ENCODE results near the gene CFAP91. TPM values are rescaled to one million over a fixed set of nuclear protein-coding genes. Genes with fewer than 3 reads are reported as not detected.

CFAP91 gene
- total RNA-seq, 1 experiment from 2014 or later: 0.90 TPM

GRCh38 chr3:119726909-119727308, 24.1 kb downstream of the CFAP91 start:
- intact Hi-C loops (cut with micrococcal nuclease; ENCODE audit: unreplicated experiment): no loop called here
- no peak for ATAC-seq
- TF ChIP-seq SIN3A (IDR thresholded peaks at IDR 0.05; ENCODE audit: borderline replicate concordance, insufficient read depth, low read depth, low read length) (no peak), POLR2AphosphoS5 (IDR thresholded peaks at IDR 0.05; ENCODE audit: low read depth, low read length) (no peak), CTCF (IDR thresholded peaks at IDR 0.05) (no peak), REST (IDR thresholded peaks at IDR 0.05; ENCODE audit: insufficient read depth in 1 of 2, low read depth in 2 of 2, low read length in 1 of 2) (no peak), TCF7L2 (IDR thresholded peaks at IDR 0.05; ENCODE audit: low read depth, low read length) (no peak)
- no peaks in the 10 kb centered on the region for H3K9me3 ChIP-seq (ENCODE audit: control insufficient read depth, insufficient read depth, low read depth, low read length)
- no peak overlapping the region for H3K4me3 ChIP-seq (ENCODE audit: low read depth in 2 of 2, low read length in 2 of 2)
- H3K36me3 ChIP-seq (ENCODE audit: control insufficient read depth, insufficient read depth, low read length): no peaks in the 10 kb centered on the region
- DNase-seq (ENCODE audit: low read depth, low spot score): no peak
- in situ Hi-C loops (cut with HindIII; ENCODE audit: low pct_unique_long_range_greater_than_20kb, low sequenced_read_pairs): no loop called here
- BruUV-seq (replicated peaks): no TSS peak
- H3K4me1 ChIP-seq (ENCODE audit: control insufficient read depth, insufficient read depth, low read length): no peaks in the 10 kb centered on the region
- H3K27ac ChIP-seq (ENCODE audit: low read length): no peak overlapping the region
- ChIA-PET POLR2A (no interaction called here), CTCF (no interaction called here)
- peaks cover 2% of the 10 kb centered on the region; the same call in 1 of the 2 replicates for H3K27me3 ChIP-seq (ENCODE audit: control insufficient read depth, insufficient read depth, low read length)

GRCh38 chr3:119729996-119730395, 27.2 kb downstream of the CFAP91 start:
- BruUV-seq (replicated peaks): no TSS peak
- Histone ChIP-seq H3K27me3 (ENCODE audit: control insufficient read depth, insufficient read depth, low read length) (no peaks in the 10 kb centered on the region; the same call in 1 of the 2 replicates), H3K9me3 (ENCODE audit: control insufficient read depth, insufficient read depth, low read depth, low read length) (no peaks in the 10 kb centered on the region), H3K36me3 (ENCODE audit: control insufficient read depth, insufficient read depth, low read length) (no peaks in the 10 kb centered on the region), H3K27ac (ENCODE audit: low read length) (no peak overlapping the region), H3K4me1 (ENCODE audit: control insufficient read depth, insufficient read depth, low read length) (no peaks in the 10 kb centered on the region), H3K4me3 (ENCODE audit: low read depth in 2 of 2, low read length in 2 of 2) (no peak overlapping the region)
- ATAC-seq (no peak), DNase-seq (ENCODE audit: low read depth, low spot score) (no peak)
- intact Hi-C loops (cut with micrococcal nuclease; ENCODE audit: unreplicated experiment): no loop called here
- CTCF ChIA-PET: no interaction called here
- POLR2A ChIA-PET: no interaction called here
- TF ChIP-seq CTCF (IDR thresholded peaks at IDR 0.05) (no peak), POLR2AphosphoS5 (IDR thresholded peaks at IDR 0.05; ENCODE audit: low read depth, low read length) (no peak), REST (IDR thresholded peaks at IDR 0.05; ENCODE audit: insufficient read depth in 1 of 2, low read depth in 2 of 2, low read length in 1 of 2) (no peak), SIN3A (IDR thresholded peaks at IDR 0.05; ENCODE audit: borderline replicate concordance, insufficient read depth, low read depth, low read length) (no peak), TCF7L2 (IDR thresholded peaks at IDR 0.05; ENCODE audit: low read depth, low read length) (no peak)
- in situ Hi-C loops (cut with HindIII; ENCODE audit: low pct_unique_long_range_greater_than_20kb, low sequenced_read_pairs): no loop called here
